Measurements from ENCODE around the gene ZNF664.

Gene ZNF664

GRCh38 chr12:123992118-123992825 is 19.3 kb downstream of the ZNF664 start:
- TF ChIP-seq, protein P1, sequence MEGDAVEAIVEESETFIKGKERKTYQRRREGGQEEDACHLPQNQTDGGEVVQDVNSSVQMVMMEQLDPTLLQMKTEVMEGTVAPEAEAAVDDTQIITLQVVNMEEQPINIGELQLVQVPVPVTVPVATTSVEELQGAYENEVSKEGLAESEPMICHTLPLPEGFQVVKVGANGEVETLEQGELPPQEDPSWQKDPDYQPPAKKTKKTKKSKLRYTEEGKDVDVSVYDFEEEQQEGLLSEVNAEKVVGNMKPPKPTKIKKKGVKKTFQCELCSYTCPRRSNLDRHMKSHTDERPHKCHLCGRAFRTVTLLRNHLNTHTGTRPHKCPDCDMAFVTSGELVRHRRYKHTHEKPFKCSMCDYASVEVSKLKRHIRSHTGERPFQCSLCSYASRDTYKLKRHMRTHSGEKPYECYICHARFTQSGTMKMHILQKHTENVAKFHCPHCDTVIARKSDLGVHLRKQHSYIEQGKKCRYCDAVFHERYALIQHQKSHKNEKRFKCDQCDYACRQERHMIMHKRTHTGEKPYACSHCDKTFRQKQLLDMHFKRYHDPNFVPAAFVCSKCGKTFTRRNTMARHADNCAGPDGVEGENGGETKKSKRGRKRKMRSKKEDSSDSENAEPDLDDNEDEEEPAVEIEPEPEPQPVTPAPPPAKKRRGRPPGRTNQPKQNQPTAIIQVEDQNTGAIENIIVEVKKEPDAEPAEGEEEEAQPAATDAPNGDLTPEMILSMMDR (IDR thresholded peaks at IDR 0.05; ENCODE audit: low read depth, low read length, missing control alignments) = no peak
- DNase-seq (ENCODE audit: low read depth) = no peak
- no peak overlapping the region for H3K4me3 ChIP-seq (ENCODE audit: low read depth, low read length)

- TF ChIP-seq, protein P1 (IDR thresholded peaks at IDR 0.05; ENCODE audit: low read depth, low read length, missing control alignments) = no peak
- DNase-seq (ENCODE audit: low read depth) = no peak
These were observed 22.2 kb downstream of the ZNF664 start for GRCh38 chr12:123995023-123995748.

DNA sequence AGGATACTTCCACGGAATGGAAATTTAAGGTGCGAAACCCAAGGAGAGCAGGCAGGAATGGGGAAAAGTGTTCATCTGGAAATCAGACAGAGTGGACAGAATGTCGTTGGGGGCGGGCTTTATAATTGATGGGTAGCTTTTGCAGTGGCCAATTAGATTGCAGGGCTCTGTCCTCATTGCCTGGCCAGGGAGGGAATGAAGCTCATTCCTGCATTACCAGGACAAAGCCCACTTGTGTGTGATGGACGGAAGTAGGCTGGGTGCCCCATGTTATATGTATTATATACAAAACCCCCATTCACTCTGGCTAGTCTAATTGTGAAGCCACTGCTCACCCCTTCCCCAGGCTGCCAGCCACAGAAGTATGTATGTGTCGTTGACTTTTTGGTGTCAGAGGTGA is 23.6 kb downstream of the ZNF664 start:
- TF ChIP-seq, protein P1 (IDR thresholded peaks at IDR 0.05; ENCODE audit: low read depth, low read length, missing control alignments) = no peak

More at GRCh38 chr12:123995023-123995748, 22.2 kb downstream of the ZNF664 start:
- no peak overlapping the region for H3K4me3 ChIP-seq (ENCODE audit: low read depth, low read length)

GRCh38 chr12:123997033-123997822 is 24.2 kb downstream of the ZNF664 start:
- TF ChIP-seq, protein P1 (IDR thresholded peaks at IDR 0.05; ENCODE audit: low read depth, low read length, missing control alignments) = no peak
- no peak for DNase-seq (ENCODE audit: low read depth)
- no peak overlapping the region for H3K4me3 ChIP-seq (ENCODE audit: low read depth, low read length)

More for the DNA sequence above, 23.6 kb downstream of the ZNF664 start:
- DNase-seq (ENCODE audit: low read depth) = no peak
- H3K4me3 ChIP-seq (ENCODE audit: low read depth, low read length) = no peak overlapping the region

DNA sequence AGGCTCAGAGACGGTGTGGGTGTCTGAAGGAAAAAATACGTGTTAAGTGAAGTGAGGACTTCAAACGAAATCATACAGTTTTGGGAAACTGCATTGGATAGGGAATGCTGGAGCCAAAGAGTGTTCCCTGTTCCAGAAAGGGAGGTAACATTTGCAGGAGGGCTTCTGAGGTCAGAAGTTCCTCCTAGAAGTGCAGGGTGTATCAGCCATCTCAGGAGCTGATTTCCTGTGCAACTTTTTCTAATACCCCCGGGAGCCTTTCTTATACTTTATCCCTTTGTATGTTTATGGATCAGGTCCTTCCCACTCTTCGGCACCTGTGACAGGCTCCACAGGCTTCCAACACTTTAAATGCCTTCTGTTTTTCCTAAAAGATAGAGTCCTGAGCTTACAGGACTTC is 24.9 kb downstream of the ZNF664 start:
- TF ChIP-seq, protein P1 (IDR thresholded peaks at IDR 0.05; ENCODE audit: low read depth, low read length, missing control alignments) = no peak
- no peak for DNase-seq (ENCODE audit: low read depth)
- no peak overlapping the region for H3K4me3 ChIP-seq (ENCODE audit: low read depth, low read length)

DNA sequence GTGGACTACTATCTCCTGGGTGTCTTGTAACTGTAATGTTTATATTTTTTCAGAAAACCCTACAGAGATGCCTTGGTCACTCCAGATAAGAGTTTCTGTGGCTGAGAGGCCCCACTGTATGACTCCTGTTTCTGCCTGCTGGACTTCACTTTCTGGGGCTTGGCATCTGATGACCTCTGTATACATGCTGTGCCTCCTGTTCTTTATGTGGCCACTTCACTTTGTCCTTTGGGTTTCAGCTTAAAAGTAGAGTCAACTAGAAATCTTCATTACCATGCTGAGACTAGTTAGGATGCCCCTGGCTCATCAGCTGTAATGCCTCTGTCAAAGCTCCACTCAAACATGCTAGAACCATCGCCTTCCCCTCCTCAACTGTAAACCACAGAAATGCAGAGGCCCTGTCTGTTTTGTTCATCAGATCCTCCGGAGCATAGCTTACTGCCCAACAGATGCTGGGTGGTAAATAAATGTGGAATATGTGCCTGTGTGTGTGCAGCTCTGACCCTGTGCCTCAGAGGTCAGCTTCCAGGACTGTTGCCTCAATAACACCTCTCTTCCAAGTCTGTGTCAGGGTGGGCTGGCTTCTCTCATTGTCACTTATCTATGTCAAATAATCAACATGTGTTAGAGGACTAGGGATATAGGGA is 25.5 kb downstream of the ZNF664 start:
- TF ChIP-seq, protein P1 (IDR thresholded peaks at IDR 0.05; ENCODE audit: low read depth, low read length, missing control alignments) = no peak
- H3K4me3 ChIP-seq (ENCODE audit: low read depth, low read length) = no peak overlapping the region
- no peak for DNase-seq (ENCODE audit: low read depth)
